Measurements from ENCODE around the gene ZBTB37. TPM values are rescaled to one million over a fixed set of nuclear protein-coding genes. Genes with fewer than 3 reads are reported as not detected.

Gene ZBTB37
- total and polyA plus RNA-seq, 3 donors from 2014 or later: 21.2 to 28.7 (median 22.6) TPM

- DNase-seq: no peak
- Histone ChIP-seq H3K27ac (no peak overlapping the region), H3K36me3 (ENCODE audit: low read depth, missing control alignments) (no peaks in the 10 kb centered on the region), H3K4me1 (no peaks in the 10 kb centered on the region), H3K27me3 (no peaks in the 10 kb centered on the region), H3K9me3 (no peaks in the 10 kb centered on the region), H3K4me3 (no peak overlapping the region)
- WGBS, 2 donors: 88 to 98% methylated on average over 3 of the region's 3 CpGs
- TF ChIP-seq, protein P1, sequence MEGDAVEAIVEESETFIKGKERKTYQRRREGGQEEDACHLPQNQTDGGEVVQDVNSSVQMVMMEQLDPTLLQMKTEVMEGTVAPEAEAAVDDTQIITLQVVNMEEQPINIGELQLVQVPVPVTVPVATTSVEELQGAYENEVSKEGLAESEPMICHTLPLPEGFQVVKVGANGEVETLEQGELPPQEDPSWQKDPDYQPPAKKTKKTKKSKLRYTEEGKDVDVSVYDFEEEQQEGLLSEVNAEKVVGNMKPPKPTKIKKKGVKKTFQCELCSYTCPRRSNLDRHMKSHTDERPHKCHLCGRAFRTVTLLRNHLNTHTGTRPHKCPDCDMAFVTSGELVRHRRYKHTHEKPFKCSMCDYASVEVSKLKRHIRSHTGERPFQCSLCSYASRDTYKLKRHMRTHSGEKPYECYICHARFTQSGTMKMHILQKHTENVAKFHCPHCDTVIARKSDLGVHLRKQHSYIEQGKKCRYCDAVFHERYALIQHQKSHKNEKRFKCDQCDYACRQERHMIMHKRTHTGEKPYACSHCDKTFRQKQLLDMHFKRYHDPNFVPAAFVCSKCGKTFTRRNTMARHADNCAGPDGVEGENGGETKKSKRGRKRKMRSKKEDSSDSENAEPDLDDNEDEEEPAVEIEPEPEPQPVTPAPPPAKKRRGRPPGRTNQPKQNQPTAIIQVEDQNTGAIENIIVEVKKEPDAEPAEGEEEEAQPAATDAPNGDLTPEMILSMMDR (IDR thresholded peaks at IDR 0.05): no peak
- TF ChIP-seq POLR2A (IDR thresholded peaks at IDR 0.05): no peak
- intact Hi-C loops (cut with DNase I; ENCODE audit: low total_unique reads): no loop called here
These were observed 26.0 kb downstream of the ZBTB37 start for GRCh38 chr1:173894189-173894588.

DNA sequence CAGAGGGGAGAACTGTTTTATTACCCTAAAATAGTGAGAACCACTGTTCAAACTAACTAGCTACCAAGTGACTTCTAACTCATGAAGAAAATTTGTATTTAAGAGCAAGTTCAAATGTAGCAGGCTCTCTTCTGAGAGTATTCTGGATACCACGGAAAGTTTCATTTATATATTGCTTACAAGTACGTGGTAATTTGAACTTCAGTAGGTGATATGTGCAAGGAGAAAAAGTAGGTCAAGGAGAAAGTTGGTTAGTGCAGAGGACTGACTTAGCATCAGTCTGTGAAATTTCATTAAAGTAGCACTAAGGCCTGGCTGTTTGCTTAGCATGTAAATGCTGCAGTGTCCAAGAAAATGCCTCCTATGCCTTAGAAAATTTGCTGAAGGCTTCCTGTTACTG is 32.2 kb downstream of the ZBTB37 start:
- no peaks in the 10 kb centered on the region for H3K4me1 ChIP-seq
- no peaks in the 10 kb centered on the region for H3K36me3 ChIP-seq (ENCODE audit: low read depth, missing control alignments)
- no peak for TF ChIP-seq POLR2A (IDR thresholded peaks at IDR 0.05)
- TF ChIP-seq, protein P1 (IDR thresholded peaks at IDR 0.05): no peak
- H3K4me3 ChIP-seq: no peak overlapping the region
- intact Hi-C loops (cut with DNase I; ENCODE audit: low total_unique reads): no loop called here
- no peaks in the 10 kb centered on the region for H3K9me3 ChIP-seq
- 20 to 43% methylated on average over 2 of the region's 2 CpGs for WGBS, 2 donors
- no peak for DNase-seq
- no peaks in the 10 kb centered on the region for H3K27me3 ChIP-seq
- no peak overlapping the region for H3K27ac ChIP-seq

DNA sequence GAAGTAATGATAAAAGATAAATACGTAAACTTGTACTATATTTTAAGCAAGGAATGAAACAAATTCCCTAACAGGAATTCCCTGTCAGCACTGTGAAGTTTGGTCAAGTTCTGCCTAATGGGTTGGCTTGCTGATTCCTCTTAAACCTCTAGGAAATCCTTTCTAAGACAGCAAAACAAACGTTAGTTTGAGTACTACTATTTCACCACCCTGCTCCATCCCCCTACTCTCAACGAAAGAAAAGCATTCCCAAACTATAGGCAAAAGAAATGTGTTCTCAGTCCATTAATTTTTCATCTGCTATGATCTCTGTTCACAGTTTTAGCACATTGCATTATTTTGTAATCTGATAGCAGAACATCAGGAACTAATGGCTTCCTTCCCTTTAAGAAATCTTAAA is 32.8 kb downstream of the ZBTB37 start:
- no peaks in the 10 kb centered on the region for H3K9me3 ChIP-seq
- no peak overlapping the region for H3K27ac ChIP-seq
- no peak for TF ChIP-seq POLR2A (IDR thresholded peaks at IDR 0.05)
- TF ChIP-seq, protein P1 (IDR thresholded peaks at IDR 0.05): no peak
- no peak for DNase-seq
- WGBS, 2 donors: 54 to 62% methylated on average over 3 of the region's 3 CpGs
- intact Hi-C loops (cut with DNase I; ENCODE audit: low total_unique reads): no loop called here
- no peaks in the 10 kb centered on the region for H3K27me3 ChIP-seq
- H3K36me3 ChIP-seq (ENCODE audit: low read depth, missing control alignments): no peaks in the 10 kb centered on the region
- H3K4me1 ChIP-seq: no peaks in the 10 kb centered on the region
- H3K4me3 ChIP-seq: no peak overlapping the region

- intact Hi-C loops (cut with DNase I; ENCODE audit: low total_unique reads): no loop called here
- no peak for DNase-seq
- no peaks in the 10 kb centered on the region for H3K27me3 ChIP-seq
- no peaks in the 10 kb centered on the region for H3K36me3 ChIP-seq (ENCODE audit: low read depth, missing control alignments)
- no peak overlapping the region for H3K27ac ChIP-seq
- 57 to 70% methylated on average over 6 of the region's 6 CpGs for WGBS, 2 donors
- no peaks in the 10 kb centered on the region for H3K4me1 ChIP-seq
- TF ChIP-seq POLR2A (IDR thresholded peaks at IDR 0.05): no peak
- TF ChIP-seq, protein P1 (IDR thresholded peaks at IDR 0.05): no peak
- H3K9me3 ChIP-seq: no peaks in the 10 kb centered on the region
- no peak overlapping the region for H3K4me3 ChIP-seq
These were observed 35.8 kb downstream of the ZBTB37 start for GRCh38 chr1:173903827-173904531.

DNA sequence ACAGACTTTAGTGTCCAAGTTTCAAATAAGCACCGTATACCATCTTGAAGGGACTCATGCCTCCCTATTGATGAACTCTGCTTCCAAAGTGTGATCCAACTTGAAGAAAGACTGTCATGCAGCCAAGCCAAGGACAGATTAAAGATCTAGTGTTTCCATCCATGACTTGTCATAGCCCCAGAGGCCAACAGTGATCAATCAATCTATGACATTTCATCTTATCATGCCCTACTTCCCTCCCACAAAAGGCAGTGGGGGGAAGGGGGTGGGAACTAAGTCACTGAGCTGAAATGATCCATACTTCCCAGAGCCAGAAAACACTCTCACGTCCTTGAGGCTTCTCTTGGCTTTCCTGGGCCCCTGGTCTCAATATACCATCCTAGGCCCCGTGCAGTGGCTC is 44.9 kb downstream of the ZBTB37 start:
- Histone ChIP-seq H3K27me3 (no peaks in the 10 kb centered on the region), H3K36me3 (ENCODE audit: low read depth, missing control alignments) (no peaks in the 10 kb centered on the region), H3K9me3 (no peaks in the 10 kb centered on the region), H3K27ac (no peak overlapping the region), H3K4me1 (no peaks in the 10 kb centered on the region), H3K4me3 (no peak overlapping the region)
- TF ChIP-seq POLR2A (IDR thresholded peaks at IDR 0.05): no peak
- TF ChIP-seq, protein P1 (IDR thresholded peaks at IDR 0.05): no peak
- no peak for DNase-seq
- 91 to 92% methylated on average over 3 of the region's 3 CpGs for WGBS, 2 donors
- intact Hi-C loops (cut with DNase I; ENCODE audit: low total_unique reads): no loop called here

Data from testis (tissue), 3 donors.